Tibial nerve (tissue), 4 donors: Measurements from ENCODE around the gene ATP1A4. TPM values are rescaled to one million over a fixed set of nuclear protein-coding genes. Genes with fewer than 3 reads are reported as not detected.

ENCODE experiments used
- DNase-seq, 2 donors: peaks; one replicate each; pipeline ENCODE4 v3.0.0-alpha.2; 2019; ENCODE audit warnings: low spot score in 2 of 2
- H3K27ac ChIP-seq, 4 donors: fragments of 200-600 bp; sonication (generic) in 3 of 4; one replicate each; pipeline ENCODE4 v1.5.1; 2017 to 2019; ENCODE audit warnings: mild to moderate bottlenecking in 1 of 4
- H3K27me3 ChIP-seq, 2 donors: fragments of 200-600 bp; sonication (generic) in 1 of 2; one replicate each; pipeline versions ENCODE4 v1.5.1 to v1.6.0; 2017 to 2019
- H3K36me3 ChIP-seq, 3 donors: fragments of 200-600 bp; sonication (generic); one replicate each; pipeline ENCODE4 v1.5.1; 2018 to 2019
- H3K4me1 ChIP-seq, 4 donors: fragments of 200-600 bp; sonication (generic) in 3 of 4; one replicate each; pipeline ENCODE4 v1.5.1; 2017 to 2019
- H3K4me3 ChIP-seq, 4 donors: fragments of 200-600 bp; sonication (generic) in 3 of 4; one replicate each; pipeline ENCODE4 v1.5.1; 2017 to 2019; ENCODE audit warnings: mild to moderate bottlenecking in 1 of 4, moderate library complexity in 1 of 4
- H3K9me3 ChIP-seq, 4 donors: fragments of 200-600 bp; sonication (generic) in 3 of 4; one replicate each; pipeline ENCODE4 v1.5.1; 2017 to 2019
- EP300 ChIP-seq, 2 donors: sonication (generic); formaldehyde crosslinking; IDR thresholded peaks; one replicate each; pipeline ENCODE4 v1.6.1; 2017; ENCODE audit warnings: antibody characterized with exemption in 2 of 2, mild to moderate bottlenecking in 1 of 2
- POLR2A ChIP-seq, 2 donors: fragments of 450-650 bp; IDR thresholded peaks; one replicate each; pipeline ENCODE4 v1.6.1; 2017; ENCODE audit warnings: antibody characterized with exemption in 2 of 2, mild to moderate bottlenecking in 2 of 2, moderate library complexity in 2 of 2
- WGBS, 2 donors: methylation state at CpG; one replicate each; pipeline ENCODE4 v1.1.5; 2018; 5-methylcytosine and 5-hydroxymethylcytosine counted together
- total RNA-seq, 4 donors: library from RNA; depleted of rRNA; stranded (reverse); fragments of >200 nt; gene quantifications; one replicate each; pipeline ENCODE4 v1.1.0, GENCODE V29; 2016
- TF ChIP-seq, protein P1 (sequence below), 5 experiments: fragments of 200-600 bp in 3 of 5; fragments of 450-650 bp in 2 of 5; sonication (generic) in 3 of 5; IDR thresholded peaks; one replicate each; pipeline ENCODE4 v1.5.1; 2016 to 2019; ENCODE audit warnings: antibody characterized with exemption in 5 of 5, mild to moderate bottlenecking in 3 of 5, moderate library complexity in 2 of 5

The ATP1A4 gene
- total RNA-seq, 4 donors from 2014 or later: 0.90 to 5.0 (median 2.1) TPM

DNA sequence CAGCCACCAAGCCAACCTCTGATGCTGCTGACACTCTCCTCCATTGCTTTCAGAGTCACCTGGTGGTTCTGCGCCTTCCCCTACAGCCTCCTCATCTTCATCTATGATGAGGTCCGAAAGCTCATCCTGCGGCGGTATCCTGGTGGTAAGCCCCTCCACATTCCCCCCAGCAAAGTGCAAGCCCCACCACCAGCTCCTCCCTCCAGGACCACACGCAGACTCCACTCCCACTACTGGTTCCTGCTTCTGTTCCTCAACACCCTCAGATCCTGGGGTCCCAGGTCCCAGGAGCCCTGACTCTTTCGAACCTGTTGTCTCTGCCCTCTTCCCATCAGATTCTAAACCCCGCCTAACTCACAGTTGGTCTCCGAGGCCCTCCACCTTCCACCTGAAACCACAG is 11.6 kb upstream of the ATP1A4 start:
- Histone ChIP-seq H3K36me3 (peaks cover 0 to 69% (median 0%) of the 10 kb centered on the region in 3 donors), H3K27me3 (no peaks in the 10 kb centered on the region), H3K4me1 (peaks cover 0 to 3% (median 0%) of the 10 kb centered on the region in 4 donors), H3K27ac (no peak overlapping the region), H3K4me3 (no peak overlapping the region), H3K9me3 (no peaks in the 10 kb centered on the region)
- 88 to 93% methylated on average over 8 of the region's 8 CpGs for WGBS, 2 donors
- no peak for DNase-seq
- TF ChIP-seq, protein P1, sequence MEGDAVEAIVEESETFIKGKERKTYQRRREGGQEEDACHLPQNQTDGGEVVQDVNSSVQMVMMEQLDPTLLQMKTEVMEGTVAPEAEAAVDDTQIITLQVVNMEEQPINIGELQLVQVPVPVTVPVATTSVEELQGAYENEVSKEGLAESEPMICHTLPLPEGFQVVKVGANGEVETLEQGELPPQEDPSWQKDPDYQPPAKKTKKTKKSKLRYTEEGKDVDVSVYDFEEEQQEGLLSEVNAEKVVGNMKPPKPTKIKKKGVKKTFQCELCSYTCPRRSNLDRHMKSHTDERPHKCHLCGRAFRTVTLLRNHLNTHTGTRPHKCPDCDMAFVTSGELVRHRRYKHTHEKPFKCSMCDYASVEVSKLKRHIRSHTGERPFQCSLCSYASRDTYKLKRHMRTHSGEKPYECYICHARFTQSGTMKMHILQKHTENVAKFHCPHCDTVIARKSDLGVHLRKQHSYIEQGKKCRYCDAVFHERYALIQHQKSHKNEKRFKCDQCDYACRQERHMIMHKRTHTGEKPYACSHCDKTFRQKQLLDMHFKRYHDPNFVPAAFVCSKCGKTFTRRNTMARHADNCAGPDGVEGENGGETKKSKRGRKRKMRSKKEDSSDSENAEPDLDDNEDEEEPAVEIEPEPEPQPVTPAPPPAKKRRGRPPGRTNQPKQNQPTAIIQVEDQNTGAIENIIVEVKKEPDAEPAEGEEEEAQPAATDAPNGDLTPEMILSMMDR (IDR thresholded peaks at IDR 0.05): no peak
- TF ChIP-seq EP300 (IDR thresholded peaks at IDR 0.05): no peak
- no peak for TF ChIP-seq POLR2A (IDR thresholded peaks at IDR 0.05)

DNA sequence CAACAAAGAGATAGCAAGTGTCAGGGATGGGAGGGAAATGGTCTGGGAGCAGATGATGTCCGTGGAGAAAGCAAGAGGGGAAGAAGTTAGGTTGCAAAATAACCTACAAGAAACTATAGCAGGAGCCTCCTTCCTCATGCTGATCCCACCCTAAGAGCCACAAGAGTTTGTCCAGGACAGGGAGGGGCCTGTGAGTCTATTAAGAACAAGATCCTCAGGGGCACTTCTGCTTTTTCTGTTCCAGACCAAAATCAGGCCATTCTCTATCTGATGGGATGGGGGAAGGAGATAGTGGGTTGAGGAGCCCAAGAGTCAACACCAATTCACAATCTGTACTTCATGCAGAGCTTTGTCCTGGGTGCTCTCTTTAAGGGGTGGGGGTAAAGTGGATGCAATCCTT is 7.7 kb upstream of the ATP1A4 start:
- Histone ChIP-seq H3K4me1 (peaks cover 0 to 4% (median 0%) of the 10 kb centered on the region in 4 donors), H3K27me3 (no peaks in the 10 kb centered on the region), H3K4me3 (no peak overlapping the region), H3K9me3 (no peaks in the 10 kb centered on the region), H3K36me3 (peaks cover 0 to 33% (median 0%) of the 10 kb centered on the region in 3 donors), H3K27ac (no peak overlapping the region)
- 27 to 33% methylated on average over 1 of the region's 1 CpG for WGBS, 2 donors
- TF ChIP-seq POLR2A (IDR thresholded peaks at IDR 0.05) (no peak), EP300 (IDR thresholded peaks at IDR 0.05) (no peak)
- TF ChIP-seq, protein P1 (IDR thresholded peaks at IDR 0.05): no peak
- no peak for DNase-seq

DNA sequence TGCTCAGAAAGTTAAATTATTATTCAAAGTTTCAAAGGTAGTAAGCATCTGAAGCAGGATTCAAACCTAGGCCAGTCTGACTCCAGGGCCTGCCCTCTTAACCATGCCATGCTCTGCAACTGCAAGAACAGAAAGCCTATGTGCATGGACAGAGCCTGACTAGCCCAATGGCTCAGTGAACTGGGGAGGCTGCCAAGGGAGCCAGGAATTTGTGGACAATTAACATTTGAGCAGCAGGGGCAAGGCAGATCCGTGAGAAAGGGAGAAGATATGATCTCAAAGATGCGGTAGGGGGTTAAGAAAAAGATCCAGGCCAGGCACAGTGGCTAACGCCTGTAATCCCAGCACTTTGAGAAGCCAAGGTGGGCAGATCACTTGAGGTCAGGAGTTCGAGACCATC is 6.5 kb upstream of the ATP1A4 start:
- DNase-seq: no peak
- no peak overlapping the region for H3K27ac ChIP-seq
- no peaks in the 10 kb centered on the region for H3K27me3 ChIP-seq
- peaks cover 0 to 22% (median 0%) of the 10 kb centered on the region in 3 donors for H3K36me3 ChIP-seq
- 48 to 50% methylated on average over 4 of the region's 4 CpGs for WGBS, 2 donors
- no peaks in the 10 kb centered on the region for H3K9me3 ChIP-seq
- H3K4me3 ChIP-seq: no peak overlapping the region
- H3K4me1 ChIP-seq: peaks cover 0 to 4% (median 0%) of the 10 kb centered on the region in 4 donors
- TF ChIP-seq, protein P1 (IDR thresholded peaks at IDR 0.05): no peak
- TF ChIP-seq POLR2A (IDR thresholded peaks at IDR 0.05): no peak
- no peak for TF ChIP-seq EP300 (IDR thresholded peaks at IDR 0.05)

DNA sequence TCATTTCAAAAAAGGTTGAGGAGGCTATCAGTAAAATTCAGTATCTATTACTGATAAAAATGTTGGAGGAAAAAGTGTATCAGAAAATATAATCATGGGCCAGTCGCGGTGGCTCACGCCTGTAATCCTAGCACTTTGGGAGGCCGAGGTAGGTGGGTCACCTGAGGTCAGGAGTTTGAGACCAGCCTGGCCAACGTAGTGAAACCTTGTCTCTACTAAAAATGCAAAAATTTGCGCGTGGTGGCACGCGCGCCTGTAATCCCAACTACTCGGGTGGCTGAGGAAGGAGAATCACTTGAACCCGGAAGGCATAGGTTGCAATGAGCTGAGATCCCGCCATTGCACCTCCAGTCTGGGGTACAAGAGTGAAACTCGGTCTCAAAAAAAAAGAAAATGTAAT is 5.3 kb upstream of the ATP1A4 start:
- H3K27me3 ChIP-seq: no peaks in the 10 kb centered on the region
- H3K36me3 ChIP-seq: peaks cover 0 to 12% (median 0%) of the 10 kb centered on the region in 3 donors
- no peak overlapping the region for H3K27ac ChIP-seq
- 90 to 93% methylated on average over 14 of the region's 14 CpGs for WGBS, 2 donors
- no peak for DNase-seq
- H3K4me1 ChIP-seq: peaks cover 0 to 4% (median 0%) of the 10 kb centered on the region in 4 donors
- H3K4me3 ChIP-seq: no peak overlapping the region
- no peaks in the 10 kb centered on the region for H3K9me3 ChIP-seq
- TF ChIP-seq POLR2A (IDR thresholded peaks at IDR 0.05) (no peak), EP300 (IDR thresholded peaks at IDR 0.05) (no peak)
- TF ChIP-seq, protein P1 (IDR thresholded peaks at IDR 0.05): no peak

DNA sequence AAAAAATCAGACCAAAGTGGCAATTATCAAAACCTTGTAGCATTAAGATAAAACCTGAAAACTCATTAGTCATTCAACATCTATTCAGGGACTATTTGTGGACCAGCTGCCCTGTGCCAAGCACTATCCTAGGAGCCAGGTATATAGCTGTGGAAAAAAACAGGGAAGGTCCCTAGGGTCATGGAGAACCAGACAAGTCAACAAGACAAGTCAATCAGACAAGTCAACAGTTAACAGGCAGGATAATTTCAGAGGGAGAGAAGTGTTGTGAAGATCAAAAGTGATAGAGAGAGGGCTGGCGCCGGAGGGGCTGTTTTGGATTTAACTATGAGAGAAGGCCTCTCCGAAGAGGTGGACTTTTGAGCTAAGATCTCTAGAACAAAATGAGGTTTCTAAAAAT is 3.3 kb upstream of the ATP1A4 start:
- DNase-seq: no peak
- H3K4me1 ChIP-seq: peaks cover 0 to 4% (median 0%) of the 10 kb centered on the region in 4 donors
- 78 to 84% methylated on average over 3 of the region's 3 CpGs for WGBS, 2 donors
- TF ChIP-seq EP300 (IDR thresholded peaks at IDR 0.05) (no peak), POLR2A (IDR thresholded peaks at IDR 0.05) (no peak)
- TF ChIP-seq, protein P1 (IDR thresholded peaks at IDR 0.05): no peak
- no peaks in the 10 kb centered on the region for H3K36me3 ChIP-seq
- no peak overlapping the region for H3K4me3 ChIP-seq
- no peaks in the 10 kb centered on the region for H3K9me3 ChIP-seq
- no peaks in the 10 kb centered on the region for H3K27me3 ChIP-seq
- H3K27ac ChIP-seq: no peak overlapping the region
